Measurements from ENCODE around the gene PAN3.

PAN3 gene

GRCh38 chr13:28297341-28297740 is 159.0 kb downstream of the PAN3 start:
- DNase-seq (ENCODE audit: low read depth in 2 of 2): no peak
- no peak overlapping the region for H3K4me3 ChIP-seq (replicated peaks in 1 of 2; ENCODE audit: low read depth in 2 of 2, low read length in 2 of 2)

GRCh38 chr13:28299916-28300315 is 161.6 kb downstream of the PAN3 start:
- no peak overlapping the region for H3K4me3 ChIP-seq (replicated peaks in 1 of 2; ENCODE audit: low read depth in 2 of 2, low read length in 2 of 2)
- DNase-seq (ENCODE audit: low read depth in 2 of 2): no peak
- TF ChIP-seq CTCF (IDR thresholded peaks at IDR 0.05; ENCODE audit: low read depth, low read length): no peak

More at GRCh38 chr13:28297341-28297740, 159.0 kb downstream of the PAN3 start:
- no peak for TF ChIP-seq CTCF (IDR thresholded peaks at IDR 0.05; ENCODE audit: low read depth, low read length)

- no peak for TF ChIP-seq CTCF (IDR thresholded peaks at IDR 0.05; ENCODE audit: low read depth, low read length)
- DNase-seq (ENCODE audit: low read depth in 2 of 2): no peak
Observed at GRCh38 chr13:28301839-28302238, 163.5 kb downstream of the PAN3 start.

GRCh38 chr13:28306325-28306724 is 168.0 kb downstream of the PAN3 start:
- no peak for DNase-seq (ENCODE audit: low read depth in 2 of 2)
- TF ChIP-seq CTCF (IDR thresholded peaks at IDR 0.05; ENCODE audit: low read depth, low read length): no peak
- no peak overlapping the region for H3K4me3 ChIP-seq (replicated peaks in 1 of 2; ENCODE audit: low read depth in 2 of 2, low read length in 2 of 2)

More at GRCh38 chr13:28301839-28302238, 163.5 kb downstream of the PAN3 start:
- H3K4me3 ChIP-seq (replicated peaks in 1 of 2; ENCODE audit: low read depth in 2 of 2, low read length in 2 of 2): no peak overlapping the region

- peak; percentile 68 to 69 for DNase-seq (ENCODE audit: low read depth in 2 of 2)
- TF ChIP-seq CTCF (IDR thresholded peaks at IDR 0.05; ENCODE audit: low read depth, low read length): peak; percentile 39
- H3K4me3 ChIP-seq (replicated peaks in 1 of 2; ENCODE audit: low read depth in 2 of 2, low read length in 2 of 2): no peak overlapping the region
Observed at GRCh38 chr13:28313579-28313978, 175.2 kb downstream of the PAN3 start.

- no peak for TF ChIP-seq CTCF (IDR thresholded peaks at IDR 0.05; ENCODE audit: low read depth, low read length)
- no peak overlapping the region for H3K4me3 ChIP-seq (replicated peaks in 1 of 2; ENCODE audit: low read depth in 2 of 2, low read length in 2 of 2)
- DNase-seq (ENCODE audit: low read depth in 2 of 2): no peak
Observed at GRCh38 chr13:28314879-28315278, 176.5 kb downstream of the PAN3 start.

GRCh38 chr13:28316129-28316528 is 177.8 kb downstream of the PAN3 start:
- no peak for DNase-seq (ENCODE audit: low read depth in 2 of 2)
- H3K4me3 ChIP-seq (replicated peaks in 1 of 2; ENCODE audit: low read depth in 2 of 2, low read length in 2 of 2): no peak overlapping the region
- TF ChIP-seq CTCF (IDR thresholded peaks at IDR 0.05; ENCODE audit: low read depth, low read length): no peak

Data from cardiac fibroblast (primary cell).